DOHH2 (cell line): Measurements from ENCODE around the gene TNNC2.
A peak's percentile ranks its signal among the peaks of the same experiment; 100 is the strongest.

Source experiments
- H3F3A ChIP-seq: fragments of 200-600 bp; sonication (generic), shearing (Covaris generic); 2 replicates; pipeline ENCODE4 v1.6.0; 2016; ENCODE audit warnings: antibody characterized with exemption, mild to moderate bottlenecking; ENCODE audit not compliant: control insufficient read depth, insufficient read depth
- H3K27ac ChIP-seq: fragments of 200-600 bp; sonication (generic); 2 replicates; pipeline ENCODE4 v1.5.1; 2014; ENCODE audit warnings: low read depth, mild to moderate bottlenecking, low read length, moderate library complexity
- H3K27me3 ChIP-seq: fragments of 200-600 bp; sonication (generic); 2 replicates; pipeline ENCODE4 v1.6.1; 2014; ENCODE audit warnings: mild to moderate bottlenecking, low read length, mixed read lengths; ENCODE audit not compliant: control insufficient read depth
- H3K36me3 ChIP-seq: fragments of 200-600 bp; sonication (generic); 2 replicates; pipeline ENCODE4 v1.6.1; 2014; ENCODE audit warnings: mild to moderate bottlenecking, low read length, moderate library complexity, mixed read lengths; ENCODE audit not compliant: control insufficient read depth
- H3K4me1 ChIP-seq: fragments of 200-600 bp; sonication (generic); 2 replicates; pipeline ENCODE4 v1.6.1; 2014; ENCODE audit warnings: mild to moderate bottlenecking, low read length, mixed read lengths; ENCODE audit not compliant: control insufficient read depth
- H3K4me2 ChIP-seq: fragments of 200-600 bp; sonication (generic); 2 replicates; pipeline ENCODE4 v1.6.0; 2014; ENCODE audit warnings: mild to moderate bottlenecking, low read length, moderate library complexity
- H3K4me3 ChIP-seq: fragments of 200-600 bp; sonication (generic); 2 replicates; pipeline ENCODE4 v1.5.1; 2014; ENCODE audit warnings: mild to moderate bottlenecking, low read length, mixed read lengths
- H3K79me2 ChIP-seq: fragments of 200-600 bp; sonication (generic); 2 replicates; pipeline ENCODE4 v1.6.1; 2014; ENCODE audit warnings: mild to moderate bottlenecking, low read length, mixed read lengths; ENCODE audit not compliant: control insufficient read depth
- H3K9me2 ChIP-seq: fragments of 200-600 bp; sonication (generic); replicated peaks from 2 replicates; pipeline ENCODE4 v1.6.1; 2014; ENCODE audit warnings: mild to moderate bottlenecking, low read length, mixed read lengths; ENCODE audit not compliant: control insufficient read depth
- H3K9me3 ChIP-seq: fragments of 200-600 bp; sonication (generic); 2 replicates; pipeline ENCODE4 v1.6.1; 2014; ENCODE audit warnings: antibody characterized with exemption, low read length, mixed read lengths; ENCODE audit not compliant: control insufficient read depth, insufficient read depth
- H4K20me1 ChIP-seq: fragments of 200-600 bp; sonication (generic); 2 replicates; pipeline ENCODE4 v1.6.0; 2014; ENCODE audit warnings: low read depth, mild to moderate bottlenecking, antibody characterized with exemption, low read length, moderate library complexity; ENCODE audit not compliant: control insufficient read depth, insufficient read depth
- EZH2phosphoT487 ChIP-seq: fragments of 200-600 bp; sonication (generic); IDR thresholded peaks from 2 replicates; pipeline ENCODE4 v1.6.1; 2017; ENCODE audit warnings: borderline replicate concordance, mild to moderate bottlenecking, antibody characterized with exemption, low read length, moderate library complexity, mixed read lengths
- TF ChIP-seq, protein P1 (sequence below): fragments of 200-600 bp; sonication (generic); IDR thresholded peaks from one replicate; pipeline ENCODE4 v1.5.1; 2014; ENCODE audit warnings: antibody characterized with exemption, mild to moderate bottlenecking, low read depth, low read length; ENCODE audit not compliant: poor library complexity, severe bottlenecking

Gene TNNC2

DNA sequence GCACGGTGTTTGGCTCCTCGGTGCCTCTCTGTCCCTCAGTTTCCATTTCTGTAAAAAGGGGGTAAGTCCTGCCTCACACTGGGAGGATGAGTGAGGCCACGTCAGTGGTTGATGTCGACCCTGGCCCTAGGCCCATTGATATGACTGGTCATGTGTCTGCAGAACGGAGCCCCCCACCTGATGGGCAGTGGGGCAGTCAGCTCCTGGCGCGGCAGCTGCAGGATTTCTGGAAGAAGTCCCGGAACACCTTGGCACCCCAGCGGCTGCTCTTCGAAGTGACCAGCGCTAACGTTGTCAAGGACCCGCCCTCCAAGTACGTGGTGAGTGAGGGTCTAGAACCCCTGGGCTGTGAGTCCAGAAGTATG lies 7.7 kb upstream of the TNNC2 start:
- Histone ChIP-seq H3F3A (0 out of 2 replicates have a peak, but pooled peaks cover 2% of the 10 kb centered on the region), H3K27me3 (peaks cover 23% of the 10 kb centered on the region), H3K4me3 (no peak overlapping the region), H3K27ac (no peak overlapping the region), H4K20me1 (no peaks in the 10 kb centered on the region), H3K4me2 (no peak overlapping the region), H3K9me2 (no peaks in the 10 kb centered on the region), H3K36me3 (no peaks in the 10 kb centered on the region), H3K9me3 (no peaks in the 10 kb centered on the region), H3K4me1 (peaks cover 11% of the 10 kb centered on the region), H3K79me2 (no peaks in the 10 kb centered on the region)
- TF ChIP-seq, protein P1, sequence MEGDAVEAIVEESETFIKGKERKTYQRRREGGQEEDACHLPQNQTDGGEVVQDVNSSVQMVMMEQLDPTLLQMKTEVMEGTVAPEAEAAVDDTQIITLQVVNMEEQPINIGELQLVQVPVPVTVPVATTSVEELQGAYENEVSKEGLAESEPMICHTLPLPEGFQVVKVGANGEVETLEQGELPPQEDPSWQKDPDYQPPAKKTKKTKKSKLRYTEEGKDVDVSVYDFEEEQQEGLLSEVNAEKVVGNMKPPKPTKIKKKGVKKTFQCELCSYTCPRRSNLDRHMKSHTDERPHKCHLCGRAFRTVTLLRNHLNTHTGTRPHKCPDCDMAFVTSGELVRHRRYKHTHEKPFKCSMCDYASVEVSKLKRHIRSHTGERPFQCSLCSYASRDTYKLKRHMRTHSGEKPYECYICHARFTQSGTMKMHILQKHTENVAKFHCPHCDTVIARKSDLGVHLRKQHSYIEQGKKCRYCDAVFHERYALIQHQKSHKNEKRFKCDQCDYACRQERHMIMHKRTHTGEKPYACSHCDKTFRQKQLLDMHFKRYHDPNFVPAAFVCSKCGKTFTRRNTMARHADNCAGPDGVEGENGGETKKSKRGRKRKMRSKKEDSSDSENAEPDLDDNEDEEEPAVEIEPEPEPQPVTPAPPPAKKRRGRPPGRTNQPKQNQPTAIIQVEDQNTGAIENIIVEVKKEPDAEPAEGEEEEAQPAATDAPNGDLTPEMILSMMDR, result no peak
- TF ChIP-seq EZH2phosphoT487, result no peak

DNA sequence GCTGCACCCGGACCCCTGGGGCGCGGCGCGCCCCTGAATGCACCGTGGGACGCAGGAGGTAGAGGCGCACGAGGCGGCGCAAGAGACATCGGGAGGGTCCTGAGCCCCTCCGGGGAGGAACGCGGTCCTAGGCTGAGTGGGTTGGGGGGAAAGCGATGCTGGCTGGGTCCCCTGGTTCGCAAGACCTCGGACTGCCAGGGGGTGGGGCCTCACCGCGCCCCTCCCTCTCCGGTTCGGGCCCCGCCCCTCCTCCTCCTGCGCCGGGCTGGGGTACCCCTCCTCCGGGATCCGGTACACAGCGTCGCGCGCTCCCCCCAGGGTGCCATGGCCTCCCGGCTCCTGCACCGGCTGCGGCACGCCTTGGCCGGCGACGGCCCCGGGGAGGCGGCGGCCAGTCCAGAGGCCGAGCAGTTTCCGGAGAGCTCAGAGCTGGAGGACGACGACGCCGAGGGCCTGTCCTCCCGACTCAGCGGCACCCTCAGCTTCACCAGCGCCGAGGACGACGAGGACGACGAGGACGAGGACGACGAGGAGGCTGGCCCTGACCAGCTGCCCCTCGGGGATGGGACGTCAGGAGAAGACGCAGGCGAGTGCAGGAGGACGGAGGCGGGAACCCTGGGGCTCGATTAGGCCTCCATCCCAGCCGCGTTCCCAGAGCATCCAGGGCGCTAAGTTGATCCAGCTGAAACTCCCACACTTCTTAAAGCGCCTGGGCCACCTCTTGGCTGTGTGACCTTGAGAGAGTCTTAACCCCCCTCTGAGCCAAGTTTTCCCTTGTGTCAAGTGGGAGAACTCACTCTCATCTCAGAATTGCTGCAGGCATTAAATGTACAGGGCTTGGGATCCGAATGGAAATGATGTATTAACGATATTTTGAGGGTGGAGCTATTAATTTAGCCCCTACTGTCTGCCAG lies 7.0 kb upstream of the TNNC2 start:
- H3K4me2 ChIP-seq, result peak overlapping the region; percentile 67
- 0 out of 2 replicates have a peak, but pooled peaks cover 2% of the 10 kb centered on the region for H3F3A ChIP-seq
- H3K79me2 ChIP-seq, result no peaks in the 10 kb centered on the region
- H3K27me3 ChIP-seq, result peaks cover 23% of the 10 kb centered on the region
- no peaks in the 10 kb centered on the region for H3K9me2 ChIP-seq
- H3K4me1 ChIP-seq, result peaks cover 11% of the 10 kb centered on the region
- H3K27ac ChIP-seq, result no peak overlapping the region
- TF ChIP-seq, protein P1, result no peak
- TF ChIP-seq EZH2phosphoT487, result no peak
- no peaks in the 10 kb centered on the region for H3K9me3 ChIP-seq
- H4K20me1 ChIP-seq, result no peaks in the 10 kb centered on the region
- no peaks in the 10 kb centered on the region for H3K36me3 ChIP-seq
- H3K4me3 ChIP-seq, result peak overlapping the region; percentile 65

DNA sequence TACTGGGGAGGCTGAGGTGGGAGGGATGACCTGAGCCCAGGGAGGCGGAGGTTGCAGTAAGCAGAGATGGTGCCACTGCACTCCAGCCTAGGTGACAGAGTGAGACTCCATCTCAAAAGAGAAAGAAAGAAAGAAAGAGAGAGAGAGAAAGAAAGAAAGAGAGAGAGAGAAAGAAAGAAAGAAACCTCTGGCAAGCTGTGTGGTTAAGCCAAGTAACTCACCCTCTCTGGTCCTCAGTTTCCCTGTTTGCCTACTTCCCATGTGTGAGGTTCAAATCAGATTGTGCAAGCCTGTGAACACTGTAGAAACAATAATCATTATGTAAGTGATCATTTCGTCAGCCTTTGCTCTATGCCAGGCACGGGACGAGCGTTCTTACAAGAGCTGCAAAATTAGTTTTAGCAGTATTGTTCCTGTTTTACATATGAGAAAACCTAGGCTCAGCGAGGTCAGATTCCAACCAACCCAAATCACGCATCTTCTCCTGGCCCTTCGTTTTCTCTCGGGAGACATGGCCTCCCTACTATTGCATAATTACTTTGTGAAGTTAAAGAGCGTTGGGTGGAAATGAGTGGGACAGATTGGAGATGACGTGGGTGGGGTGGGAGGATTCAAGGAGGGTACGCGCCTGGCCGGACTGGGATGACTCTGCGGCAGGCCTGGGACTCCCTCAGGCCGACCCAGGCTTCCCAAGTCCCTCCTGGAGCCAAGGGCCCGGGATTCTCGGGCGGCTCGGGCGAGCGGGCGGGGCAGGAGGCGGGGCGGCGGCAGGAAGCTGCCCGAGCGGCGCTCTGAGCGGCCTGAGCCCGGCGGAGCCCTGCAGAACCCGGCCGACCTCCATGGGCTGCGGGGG lies 6.1 kb upstream of the TNNC2 start, which contains the start of gene SNX21:
Gene SNX21, plus strand, starts transcription at position 770 of the 853 bp plus-strand sequence. CDS start 121 bp downstream, outside the sequence.
- H3K4me3 ChIP-seq, result peak within 1 kb of the TSS; percentile 65
- H3K27ac ChIP-seq, result no peak within 1 kb of the TSS
- TF ChIP-seq, protein P1, result no peak
- 0 out of 2 replicates have a peak, but pooled peaks have one; percentile 51 for TF ChIP-seq EZH2phosphoT487

More for the DNA sequence above, 6.1 kb upstream of the TNNC2 start, which contains the start of gene SNX21:
- H3K9me2 ChIP-seq, result no peaks in the 10 kb centered on the region
- peak within 1 kb of the TSS; percentile 67 for H3K4me2 ChIP-seq
- no peaks in the 10 kb centered on the region for H3K79me2 ChIP-seq
- H3K36me3 ChIP-seq, result no peaks in the 10 kb centered on the region
- 0 out of 2 replicates have a peak, but pooled peaks cover 2% of the 10 kb centered on the region for H3F3A ChIP-seq
- no peaks in the 10 kb centered on the region for H3K9me3 ChIP-seq
- peaks cover 11% of the 10 kb centered on the region for H3K4me1 ChIP-seq
- no peaks in the 10 kb centered on the region for H4K20me1 ChIP-seq
- H3K27me3 ChIP-seq, result peaks cover 23% of the 10 kb centered on the region
